ENCODE data around the gene AIF1L. TPM values are rescaled to one million over a fixed set of nuclear protein-coding genes. Genes with fewer than 3 reads are reported as not detected.

Gene AIF1L
- 1.2 to 1.5 TPM (median 1.3 TPM) in 5 replicates for total RNA-seq (2022; extraction: Qiagen RNA extraction; ENCODE audit: low read depth)

GRCh38 chr9:131096269-131097125 lies at the start of gene AIF1L:
Gene AIF1L, plus strand, starts transcription at chr9:131096531. Its CDS starts 99 bp downstream, at chr9:131096630.

GRCh38 chr9:131125288-131126058 lies 29.1 kb downstream of the AIF1L start, which contains the start of gene NUP214:
Gene NUP214, plus strand, starts transcription at chr9:131125586. Its CDS starts 119 bp downstream, at chr9:131125705.

Other genes with a start within 250 kb of the AIF1L start
- gene QRFP, start 199.7 kb upstream of the AIF1L start, total RNA-seq (2022; extraction: Qiagen RNA extraction; ENCODE audit: low read depth), result not detected in 5 replicates
- gene FIBCD1, start 157.3 kb upstream of the AIF1L start, total RNA-seq (2022; extraction: Qiagen RNA extraction; ENCODE audit: low read depth), result 7.5 to 14.4 TPM (median 11.3 TPM) in 5 replicates
- gene LAMC3, start 87.4 kb upstream of the AIF1L start, total RNA-seq (2022; extraction: Qiagen RNA extraction; ENCODE audit: low read depth), result 1.1 to 2.8 TPM (median 2.0 TPM) in 5 replicates
- 23.3 to 27.2 TPM (median 26.1 TPM) in 5 replicates for gene NUP214, start 29.1 kb downstream of the AIF1L start, total RNA-seq (2022; extraction: Qiagen RNA extraction; ENCODE audit: low read depth)
- gene FAM78A, start 180.0 kb downstream of the AIF1L start, total RNA-seq (2022; extraction: Qiagen RNA extraction; ENCODE audit: low read depth), result 0.19 to 0.69 TPM (median 0.41 TPM) in 5 replicates
- gene PLPP7, start 193.2 kb downstream of the AIF1L start, total RNA-seq (2022; extraction: Qiagen RNA extraction; ENCODE audit: low read depth), result 0.07 TPM in 1 of 5 replicates, not detected in the others

Measured in A549 treated with DMSO at 1 μM for 4 hours (cell line).